AG08395 (cell line): ENCODE data around the gene CD28.

Experiments used
- DNase-seq: peaks from one replicate; pipeline ENCODE4 v3.0.0; 2012; ENCODE audit warnings: mixed read lengths, low spot score

The CD28 gene

DNA sequence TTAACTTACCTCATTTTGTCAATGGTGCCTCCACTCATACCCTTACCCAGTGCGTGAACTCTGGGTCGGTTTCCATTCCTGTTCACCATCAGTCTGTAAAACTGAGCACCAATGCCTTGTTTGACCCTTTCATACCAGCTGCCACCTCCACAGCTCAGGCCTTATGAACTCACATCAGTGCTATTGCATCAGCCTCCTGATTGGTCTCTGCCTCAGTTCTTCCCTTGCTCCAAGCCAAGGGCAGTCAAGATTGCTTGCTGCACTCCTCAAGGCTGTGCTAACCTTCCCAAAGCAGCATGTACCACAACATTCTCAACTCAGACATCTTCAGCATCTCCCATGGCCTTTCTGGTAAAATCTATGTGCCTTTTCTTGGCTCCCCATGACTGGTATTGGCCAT, 9.3 kb downstream of the CD28 start:
- no peak for DNase-seq

DNA sequence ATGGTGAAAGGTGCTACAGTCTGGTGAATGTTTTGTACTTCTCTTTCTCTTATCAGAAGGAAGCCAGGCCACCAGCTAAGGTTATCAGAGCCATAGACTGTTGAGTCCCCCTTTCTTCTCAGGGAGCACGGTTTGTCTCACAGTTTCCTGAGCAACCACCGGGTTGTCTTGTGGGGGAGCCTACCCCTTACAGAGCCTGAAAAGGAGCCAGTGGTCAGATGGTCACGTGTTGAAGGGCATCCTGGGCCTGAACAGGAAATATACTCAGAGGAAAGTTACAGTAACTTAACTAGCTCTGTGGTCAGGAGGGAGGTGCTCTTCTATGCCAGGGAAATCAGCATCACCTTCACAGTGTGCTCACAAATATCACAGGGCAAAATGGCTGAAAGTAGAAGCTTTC, 11.6 kb downstream of the CD28 start:
- DNase-seq: no peak

DNA sequence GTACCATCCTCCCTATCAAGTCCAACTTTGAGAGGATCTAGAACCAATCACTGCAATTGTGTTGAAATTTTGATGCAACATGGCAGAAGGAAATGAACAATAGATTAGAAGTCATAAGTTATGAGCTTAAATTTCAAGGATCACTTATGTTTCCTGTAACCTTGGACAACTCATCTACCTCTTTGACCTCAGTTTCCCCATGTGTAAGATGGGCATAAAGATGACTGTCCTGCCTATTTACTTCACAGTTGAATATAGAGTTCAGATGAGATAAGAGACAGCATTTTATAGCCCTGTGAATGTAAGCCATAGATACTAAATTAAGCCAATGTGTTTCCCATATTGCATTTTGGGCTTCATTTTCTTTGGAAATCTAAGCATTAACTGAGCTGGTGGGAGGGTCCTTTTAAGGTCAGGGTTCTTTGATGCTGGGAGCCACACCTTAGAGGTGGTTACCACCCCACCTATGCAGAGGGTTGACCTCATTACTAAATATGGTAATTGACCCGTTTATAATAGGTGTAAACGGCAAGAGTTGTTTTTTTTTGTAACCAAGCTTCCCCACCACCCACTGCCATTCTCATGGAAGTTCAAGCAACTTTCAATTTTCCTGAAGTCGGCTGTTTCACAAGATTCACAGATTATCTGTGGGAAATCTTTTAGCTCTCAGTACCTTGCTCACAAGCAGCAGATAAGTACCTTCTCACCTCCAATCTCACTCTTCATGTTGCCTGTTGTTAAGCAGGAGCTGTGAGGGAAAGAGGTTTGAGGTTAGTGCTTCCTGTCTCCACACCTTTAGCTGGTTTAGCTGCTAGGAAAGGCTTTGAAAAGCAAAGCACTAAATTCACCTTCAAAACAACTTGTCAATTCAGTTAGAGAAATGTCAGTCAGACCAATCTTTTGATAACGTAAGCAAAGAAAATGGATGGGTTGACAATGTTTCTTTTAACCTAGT, 13.3 kb downstream of the CD28 start:
- DNase-seq: no peak

DNA sequence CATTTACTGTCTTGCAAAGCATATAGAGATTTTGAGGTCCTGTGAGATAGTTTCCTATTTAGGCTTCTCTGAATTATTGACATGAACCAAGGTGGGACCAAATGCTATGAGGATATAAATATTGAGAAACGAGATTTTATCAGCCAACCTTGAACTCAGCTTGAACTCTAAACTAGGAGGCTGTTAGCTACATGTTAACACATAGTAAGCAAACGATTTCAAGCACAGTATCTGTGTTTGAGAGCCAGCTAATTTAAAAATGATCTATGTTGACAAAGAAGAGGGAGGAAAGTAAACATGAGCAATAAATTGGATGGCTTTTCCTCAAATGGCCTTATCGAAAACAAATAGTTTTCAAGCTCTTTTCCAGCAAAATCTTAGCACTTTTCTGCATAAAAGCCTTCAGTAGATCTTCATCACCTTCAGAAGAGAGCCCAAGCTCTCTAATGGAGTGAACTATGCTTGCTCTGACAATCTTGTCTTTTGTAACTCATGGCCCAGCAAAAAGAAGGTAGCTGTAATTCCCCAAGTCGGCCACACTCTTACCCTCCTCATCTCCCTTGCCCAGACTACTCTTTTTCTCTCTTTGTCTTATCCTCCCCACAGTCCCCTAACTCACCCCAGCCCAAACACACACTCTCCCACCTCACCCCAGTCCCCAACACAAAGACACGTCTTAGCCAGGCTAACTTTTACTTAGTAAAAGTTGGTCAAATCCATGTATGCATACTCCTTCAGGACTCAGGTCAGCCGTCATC, 14.7 kb downstream of the CD28 start:
- DNase-seq: no peak

DNA sequence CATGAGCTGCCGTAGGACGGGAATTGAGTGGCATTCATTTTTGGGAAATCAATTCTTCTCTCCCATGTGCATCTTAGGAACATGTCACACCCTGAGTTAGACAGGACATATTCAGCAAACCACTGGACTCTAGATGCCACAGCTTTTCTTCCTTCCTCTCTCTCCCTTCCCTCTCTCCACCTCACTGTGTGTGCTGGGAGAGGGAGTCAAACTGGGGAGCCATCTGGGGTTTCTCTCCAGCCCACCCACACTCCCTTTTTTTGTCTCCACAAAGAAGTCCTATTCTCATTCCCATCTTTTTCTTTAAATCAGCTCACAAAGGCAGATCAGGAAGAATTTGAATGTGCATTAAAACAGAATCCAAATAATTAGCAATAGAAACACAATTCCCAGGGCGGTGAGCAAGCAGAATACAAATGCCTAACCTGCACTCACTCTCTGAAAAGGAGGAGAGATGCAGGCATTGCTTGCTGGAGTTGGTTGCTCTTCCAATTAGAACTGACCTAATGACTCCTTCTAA, 15.4 kb downstream of the CD28 start:
- DNase-seq: no peak

DNA sequence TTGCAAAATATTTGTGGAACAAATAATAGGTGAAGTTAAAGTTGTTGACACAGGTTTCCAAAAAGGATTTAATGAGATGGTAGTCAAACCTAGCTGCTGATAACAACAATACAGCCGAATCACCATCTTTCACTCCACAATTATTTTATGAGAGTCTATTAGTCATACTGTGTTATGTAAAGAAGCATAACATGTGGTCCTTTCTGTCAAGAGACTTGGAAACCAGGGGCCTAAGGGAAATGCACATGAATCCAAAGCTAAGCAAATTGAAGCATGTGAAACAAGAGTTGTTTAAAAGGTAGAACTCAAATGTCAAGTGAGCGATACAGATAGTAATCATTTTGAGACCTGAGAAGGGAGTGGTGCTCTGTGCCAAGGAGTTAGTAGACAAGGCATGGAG, 16.0 kb downstream of the CD28 start:
- no peak for DNase-seq

DNA sequence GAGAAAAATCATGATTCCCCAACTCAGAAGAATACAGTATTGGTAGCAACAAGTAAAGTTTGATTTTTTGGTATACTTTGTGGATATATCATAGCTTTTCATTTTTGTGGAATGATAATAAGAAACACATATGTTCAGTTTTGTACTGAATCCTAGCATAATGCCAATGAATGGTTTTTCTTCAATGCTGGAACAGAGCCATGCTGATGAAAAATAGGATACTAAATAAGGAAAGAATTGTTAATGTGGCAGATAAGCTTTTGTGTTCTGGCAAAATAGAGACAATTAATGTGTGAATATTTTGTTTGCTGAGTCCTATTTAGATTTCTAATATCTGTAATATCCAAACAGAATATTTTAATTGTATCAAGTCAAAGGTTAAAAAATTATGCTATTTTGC, 21.9 kb downstream of the CD28 start:
- no peak for DNase-seq

DNA sequence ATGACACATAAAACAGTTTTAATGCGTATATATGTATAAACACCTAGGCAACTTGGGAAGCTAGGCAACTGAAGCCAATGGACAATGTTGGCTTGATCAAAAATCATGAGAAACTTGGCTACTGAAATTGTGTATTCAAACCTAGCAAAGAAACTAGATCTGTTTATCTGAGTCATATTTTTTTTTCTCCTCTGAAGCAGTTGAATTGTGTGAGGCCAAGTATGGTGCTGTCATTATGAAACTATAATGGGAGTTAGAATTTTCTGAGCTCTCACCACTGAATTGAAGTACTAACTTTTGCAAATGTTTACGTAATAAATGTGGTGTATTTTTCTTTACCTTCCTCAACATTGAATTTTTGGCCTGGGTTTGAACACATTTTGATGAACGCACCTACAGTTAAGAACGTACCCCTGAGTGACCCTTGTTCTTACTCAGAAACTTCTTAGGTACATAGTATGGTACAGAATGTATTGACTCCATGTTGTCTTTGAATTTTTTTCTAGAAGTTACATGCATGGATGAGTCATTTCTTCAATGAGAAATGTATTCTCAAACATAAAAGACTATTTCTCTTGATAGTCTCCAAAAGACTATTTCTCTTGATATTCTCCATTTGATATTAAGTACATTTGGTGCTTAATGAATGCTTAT, 23.8 kb downstream of the CD28 start:
- DNase-seq: peak; percentile 20

DNA sequence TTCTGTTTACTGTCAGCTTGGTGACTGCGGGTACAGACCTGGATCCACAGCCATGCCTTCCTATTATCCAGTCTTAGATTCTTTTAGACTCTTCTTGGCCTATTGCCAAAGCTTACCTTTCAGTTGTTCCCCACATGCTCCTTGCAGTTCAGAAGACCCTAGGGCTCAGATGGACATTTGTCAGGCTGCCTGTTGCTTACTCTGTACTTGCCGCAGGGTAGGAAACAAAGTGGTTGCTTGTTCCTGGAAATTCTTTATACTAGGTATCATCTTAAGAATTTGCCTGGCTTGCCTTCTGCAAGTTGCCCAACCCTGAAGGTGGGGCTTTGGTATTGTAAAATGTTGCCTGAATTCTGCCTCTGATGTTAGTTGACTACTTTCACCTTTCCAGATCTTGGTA, 24.4 kb downstream of the CD28 start:
- DNase-seq: no peak

DNA sequence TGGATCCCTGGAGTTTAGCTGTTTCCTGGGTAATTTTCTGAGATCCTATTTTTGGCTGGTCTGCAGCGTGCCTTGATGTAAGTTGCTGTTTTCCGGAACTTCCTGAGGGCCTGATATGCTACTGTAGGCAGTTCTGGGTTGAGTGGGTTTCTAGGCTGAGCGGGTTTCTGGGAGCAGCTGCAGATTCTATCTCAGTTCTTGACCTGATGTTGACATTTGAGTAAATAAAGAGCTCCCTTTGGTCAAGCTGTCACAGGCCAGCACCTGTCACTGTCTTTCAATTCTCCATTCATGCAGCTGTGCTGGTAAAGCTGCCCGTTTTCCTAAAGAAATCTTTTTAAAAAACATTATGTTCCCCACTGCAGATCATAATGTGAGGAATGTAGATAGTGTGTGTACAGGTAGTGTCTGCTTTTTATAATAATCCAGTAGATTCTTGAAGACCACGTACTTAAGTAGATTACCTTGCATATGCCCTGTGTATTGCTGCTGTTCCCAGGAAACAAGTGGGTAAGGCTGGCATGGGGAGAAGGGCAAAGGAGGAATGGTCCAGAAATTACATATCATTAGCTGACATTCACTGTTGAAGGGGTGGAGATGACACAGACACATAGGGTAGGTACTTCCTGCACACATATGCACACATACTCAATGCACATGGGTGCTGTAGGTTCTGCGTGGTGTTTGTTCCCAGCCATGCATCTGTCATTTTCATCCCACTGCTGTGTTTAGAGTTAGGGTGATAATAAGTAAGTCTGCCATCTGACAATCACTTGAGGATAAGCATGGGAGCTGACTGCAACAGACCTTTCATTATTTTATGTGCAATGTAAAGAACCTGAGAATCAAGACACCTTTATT, 25.9 kb downstream of the CD28 start:
- no peak for DNase-seq

DNA sequence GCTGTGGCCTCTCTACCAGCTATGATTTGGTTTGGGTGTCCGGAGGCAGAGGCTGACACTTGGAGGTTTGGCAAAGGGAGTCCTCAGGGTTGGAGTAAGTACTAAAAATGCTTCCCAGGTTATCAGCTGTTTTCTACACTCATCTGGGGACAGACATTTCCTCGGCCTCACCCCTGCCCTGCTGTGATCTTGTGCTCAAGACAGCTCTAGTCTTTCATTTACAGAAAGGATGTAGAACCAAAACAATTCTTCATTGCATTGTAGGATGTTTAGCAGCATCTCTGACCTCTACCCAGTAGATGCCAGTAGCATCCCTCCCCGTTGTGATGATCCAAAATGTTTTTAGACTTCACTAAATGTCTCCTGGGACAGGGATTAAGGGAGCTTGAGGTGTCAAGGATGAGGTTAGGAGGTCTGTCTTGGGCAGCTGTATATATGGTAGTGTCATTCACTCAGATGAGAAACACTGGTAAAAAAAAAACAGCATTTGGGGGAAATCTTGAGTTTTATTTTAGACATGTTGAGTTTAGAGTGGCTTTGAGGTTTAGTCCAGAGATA, 26.6 kb downstream of the CD28 start:
- DNase-seq: no peak

DNA sequence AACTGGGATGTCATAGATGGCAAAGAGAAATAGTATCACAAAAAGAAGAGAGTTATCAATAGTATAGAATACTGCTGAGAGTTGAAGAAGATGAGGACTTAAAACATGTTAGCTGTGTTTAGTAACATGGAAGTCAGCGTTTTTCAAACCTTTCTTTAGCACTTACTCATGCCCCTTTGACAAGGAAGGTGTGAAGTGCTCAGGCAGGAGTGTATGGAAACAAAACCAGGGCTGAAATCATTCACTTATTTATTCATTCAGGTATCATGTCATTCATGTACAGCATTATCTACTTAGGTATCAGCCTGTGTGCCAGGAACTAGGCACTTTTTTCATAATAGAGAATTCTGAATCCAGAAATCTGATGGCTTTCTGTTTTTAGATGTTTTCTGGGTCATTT, 27.2 kb downstream of the CD28 start:
- DNase-seq: no peak

DNA sequence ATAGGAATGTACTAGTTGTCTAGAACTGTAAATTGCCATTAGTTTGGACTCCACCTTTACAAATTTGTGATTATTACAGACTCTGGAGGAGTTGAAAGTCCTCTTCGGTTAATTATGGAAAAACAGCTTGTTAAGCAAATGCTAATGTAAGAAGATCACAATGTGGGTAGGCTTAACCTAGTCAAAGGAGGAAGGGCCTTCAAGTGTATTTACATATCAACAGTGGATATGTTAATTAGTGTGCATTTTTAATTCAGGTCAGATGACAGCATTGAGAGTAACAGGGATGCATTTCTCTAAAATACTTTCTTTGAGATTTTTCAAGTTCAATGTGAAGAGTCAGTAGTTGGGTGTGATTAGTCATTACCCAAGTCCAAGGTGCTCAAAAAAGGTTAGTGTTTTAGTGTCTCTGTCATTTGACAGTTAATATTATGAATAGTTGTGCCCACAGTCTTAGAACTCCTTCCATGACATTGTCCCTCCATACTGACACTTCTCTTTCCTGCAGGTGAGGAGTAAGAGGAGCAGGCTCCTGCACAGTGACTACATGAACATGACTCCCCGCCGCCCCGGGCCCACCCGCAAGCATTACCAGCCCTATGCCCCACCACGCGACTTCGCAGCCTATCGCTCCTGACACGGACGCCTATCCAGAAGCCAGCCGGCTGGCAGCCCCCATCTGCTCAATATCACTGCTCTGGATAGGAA, 28.0 kb downstream of the CD28 start:
- no peak for DNase-seq

DNA sequence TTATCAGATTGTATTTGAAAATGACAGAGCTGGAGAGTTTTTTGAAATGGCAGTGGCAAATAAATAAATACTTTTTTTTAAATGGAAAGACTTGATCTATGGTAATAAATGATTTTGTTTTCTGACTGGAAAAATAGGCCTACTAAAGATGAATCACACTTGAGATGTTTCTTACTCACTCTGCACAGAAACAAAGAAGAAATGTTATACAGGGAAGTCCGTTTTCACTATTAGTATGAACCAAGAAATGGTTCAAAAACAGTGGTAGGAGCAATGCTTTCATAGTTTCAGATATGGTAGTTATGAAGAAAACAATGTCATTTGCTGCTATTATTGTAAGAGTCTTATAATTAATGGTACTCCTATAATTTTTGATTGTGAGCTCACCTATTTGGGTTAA, 30.9 kb downstream of the CD28 start:
- no peak for DNase-seq

DNA sequence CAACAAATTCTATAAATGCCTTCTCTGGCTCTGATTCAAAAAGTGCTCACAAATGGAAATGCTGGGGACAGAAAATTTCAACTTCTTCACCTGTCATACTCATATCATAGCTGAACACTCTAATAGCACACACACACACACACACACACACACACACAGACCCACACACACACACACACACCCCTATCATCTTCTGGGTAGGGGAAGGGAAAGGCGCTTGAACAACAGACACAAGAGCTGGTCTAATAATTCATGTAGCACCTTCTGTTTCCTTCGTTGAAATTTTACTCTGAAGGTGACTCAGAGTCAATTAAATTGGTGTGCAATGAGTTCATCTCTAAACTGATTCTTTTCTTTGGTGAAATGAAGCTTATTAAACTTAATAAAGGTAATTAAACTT, 32.9 kb downstream of the CD28 start:
- DNase-seq: no peak

DNA sequence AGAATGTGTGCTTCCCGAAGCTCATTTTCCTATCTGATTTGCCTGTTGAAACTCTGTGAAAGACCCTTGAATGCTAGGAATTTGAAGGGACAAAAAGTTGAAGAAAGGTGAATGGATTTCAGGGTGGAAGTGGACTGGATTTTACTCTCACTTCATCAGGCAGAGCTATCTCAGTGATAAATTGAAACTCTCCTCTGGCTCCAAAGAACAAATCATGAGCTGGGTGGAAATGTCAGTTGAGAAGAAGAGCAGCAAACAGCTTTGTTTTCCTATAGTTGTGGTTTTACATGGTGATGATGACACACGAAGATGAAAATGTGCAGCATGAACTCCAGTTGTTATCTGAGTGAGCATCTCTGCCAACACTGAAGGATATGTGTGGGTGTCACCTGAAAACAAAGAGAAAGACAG, 34.4 kb downstream of the CD28 start:
- peak; percentile 53 for DNase-seq

DNA sequence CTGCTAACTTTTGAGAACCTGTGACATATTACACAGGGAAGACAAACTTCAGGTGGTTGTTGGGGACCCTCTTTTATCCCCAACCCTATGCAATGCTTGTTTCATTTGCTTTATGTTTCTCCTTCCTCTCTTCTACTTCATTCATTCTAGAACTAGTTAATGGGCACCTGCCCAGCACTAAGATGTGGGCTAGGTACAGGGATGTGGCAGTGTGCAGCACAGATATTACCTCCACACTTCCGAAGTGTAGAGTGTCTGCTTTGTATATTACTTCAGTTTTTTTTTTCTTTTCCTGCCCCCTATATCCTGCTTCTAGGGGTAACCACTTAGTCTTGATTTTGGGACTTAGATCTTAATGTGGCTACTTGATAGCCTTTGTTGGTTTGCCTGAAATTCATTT, 35.1 kb downstream of the CD28 start:
- DNase-seq: no peak

DNA sequence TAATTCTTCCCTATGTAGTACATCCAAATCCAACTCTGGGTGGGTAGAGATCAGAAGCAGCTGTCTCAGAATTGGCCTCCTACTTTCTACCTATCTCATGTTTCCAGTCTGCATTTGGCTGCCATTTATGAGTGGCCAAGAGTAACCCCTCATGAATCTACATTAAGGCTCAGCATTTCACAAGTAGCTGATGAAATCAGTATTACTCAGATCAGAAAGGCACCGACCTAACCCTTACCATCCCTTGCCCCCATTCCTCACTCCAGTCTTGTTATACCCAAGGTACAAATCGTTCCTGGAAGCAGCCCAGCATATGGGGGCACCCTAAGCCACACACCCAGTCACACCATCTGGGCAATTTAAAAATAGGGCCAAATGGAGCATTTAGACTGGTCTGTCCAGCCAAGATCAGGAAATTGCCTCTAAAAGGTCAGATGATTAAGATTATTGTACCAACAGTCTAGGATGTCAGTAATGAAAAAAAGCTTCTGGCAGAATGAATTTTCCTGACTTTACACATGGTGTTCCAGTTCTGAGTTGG, 37.1 kb downstream of the CD28 start:
- DNase-seq: peak; percentile 47

DNA sequence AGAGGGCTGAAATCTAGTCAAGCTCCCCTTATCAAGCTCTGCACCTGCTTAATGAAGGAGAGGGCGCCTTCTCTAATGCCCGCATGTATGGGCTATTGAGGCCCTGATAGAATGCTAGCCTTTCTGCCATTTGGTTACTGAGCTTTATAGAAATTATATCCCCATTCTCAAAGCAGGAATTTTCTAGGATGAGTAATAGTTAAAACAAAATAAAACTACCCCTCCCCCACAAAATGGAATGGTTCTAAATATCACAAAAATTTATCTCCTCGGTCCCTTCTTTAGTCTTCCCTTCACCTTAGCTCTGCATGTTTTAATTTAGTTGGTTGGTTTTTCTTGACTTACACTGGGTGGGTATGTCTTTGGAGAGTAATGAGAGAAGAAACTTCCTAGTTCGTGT, 37.7 kb downstream of the CD28 start:
- no peak for DNase-seq

DNA sequence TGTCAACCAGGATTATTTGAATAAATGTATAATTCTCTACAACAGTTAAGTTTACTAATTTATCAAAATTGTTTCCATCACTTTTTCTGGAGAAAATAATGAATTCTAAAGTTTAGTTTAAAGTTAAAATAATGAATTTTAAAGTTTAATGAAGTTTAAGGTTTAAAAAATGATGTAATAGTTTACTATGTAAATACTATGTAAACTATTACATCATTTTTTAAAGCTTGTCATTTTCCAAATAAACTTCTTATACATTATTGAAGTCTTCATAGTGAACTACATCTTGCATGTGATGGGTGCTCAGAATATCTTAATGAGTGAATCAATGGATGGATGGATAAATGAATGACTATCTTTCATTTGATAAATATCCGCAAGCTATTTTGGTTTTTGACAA, 38.8 kb downstream of the CD28 start:
- no peak for DNase-seq
